Endothelial cell of umbilical vein (primary cell): ENCODE measurements around the gene TSC22D1. TPM values are rescaled to one million over a fixed set of nuclear protein-coding genes. Genes with fewer than 3 reads are reported as not detected.
A peak's percentile ranks its signal among the peaks of the same experiment; 100 is the strongest.

Experiments used
- BruUV-seq: library from RNA; stranded (reverse); fragments of 400-500 nt; replicated peaks from 2 replicates; lab custom pipeline; 2021; lab: Mats Ljungman, UMichigan
- CTCF ChIA-PET: fragments of 300-600, 350-600 bp; sonication (Branson Sonifier 250); formaldehyde crosslinking; loops from one replicate; lab custom pipeline; 2021; ENCODE audit warnings: antibody characterized with exemption, inconsistent platforms; lab: Charles Lee
- POLR2A ChIA-PET: fragments of 300-600, 350-600 bp; sonication (Branson Sonifier 250); formaldehyde crosslinking; loops from one replicate; lab custom pipeline; 2021; ENCODE audit warnings: antibody characterized with exemption, inconsistent platforms; lab: Charles Lee
- DNase-seq: peaks from one replicate; pipeline ENCODE4 v3.0.0-alpha.2; 2011; ENCODE audit warnings: low read depth, low spot score
- FAIRE-seq: peaks from 2 replicates; lab custom pipeline; 2011; peaks lifted over from hg19 to GRCh38; lab: Jason Lieb, UNC
- H2AFZ ChIP-seq: 2 replicates; pipeline ENCODE4 v1.6.0; 2012; ENCODE audit warnings: low read depth, low read length, control low read depth, inconsistent platforms
- H3K27ac ChIP-seq: 2 replicates; pipeline ENCODE4 v1.5.1; 2011; ENCODE audit warnings: low read depth, mild to moderate bottlenecking, control low read depth, low read length, moderate library complexity; ENCODE audit not compliant: insufficient read depth
- H3K27me3 ChIP-seq, 2 experiments: 2 replicates each; pipeline versions ENCODE4 v1.6.0 to v1.6.1; 2011; ENCODE audit warnings: low read length in 2 of 2, mixed read lengths in 1 of 2; ENCODE audit not compliant: control insufficient read depth in 2 of 2, insufficient read depth in 2 of 2
- H3K36me3 ChIP-seq, 2 experiments: 2 replicates in 1 of 2; 3 replicates in 1 of 2; pipeline ENCODE4 v1.5.1; 2011; ENCODE audit warnings: low read length in 2 of 2, mild to moderate bottlenecking in 1 of 2, moderate library complexity in 1 of 2; ENCODE audit not compliant: control insufficient read depth in 2 of 2, insufficient read depth in 2 of 2; ENCODE audit errors: extremely low read depth in 1 of 2
- H3K4me1 ChIP-seq: 3 replicates; pipeline ENCODE4 v1.5.1; 2011; ENCODE audit warnings: mild to moderate bottlenecking, low read length; ENCODE audit not compliant: control insufficient read depth, insufficient read depth; ENCODE audit errors: extremely low read depth
- H3K4me2 ChIP-seq: 2 replicates; pipeline ENCODE4 v1.6.1; 2011; ENCODE audit warnings: low read length, control low read depth, mixed read lengths; ENCODE audit not compliant: insufficient read depth
- H3K4me3 ChIP-seq, 3 experiments: fragments of 200-600 bp in 1 of 3; sonication (generic), shearing (Covaris generic) in 1 of 3; replicated peaks in 1 of 3; 2 replicates each; pipeline ENCODE4 v1.5.1; 2011 to 2016; ENCODE audit warnings: control low read depth in 3 of 3, low read length in 3 of 3, mild to moderate bottlenecking in 2 of 3, inconsistent platforms in 1 of 3, low read depth in 1 of 3, moderate library complexity in 1 of 3; ENCODE audit not compliant: insufficient read depth in 1 of 3
- H3K79me2 ChIP-seq: 2 replicates; pipeline ENCODE4 v1.6.0; 2012; ENCODE audit warnings: low read length, inconsistent platforms; ENCODE audit not compliant: control insufficient read depth, insufficient read depth
- H3K9ac ChIP-seq: replicated peaks from 2 replicates; pipeline ENCODE3; 2011; ENCODE audit warnings: low read length, control low read depth; ENCODE audit not compliant: insufficient read depth; ENCODE audit errors: extremely low read depth
- H3K9me1 ChIP-seq: replicated peaks from 3 replicates; pipeline ENCODE4 v1.6.0; 2011; ENCODE audit warnings: mild to moderate bottlenecking, low read length; ENCODE audit not compliant: control insufficient read depth, insufficient read depth; ENCODE audit errors: extremely low read depth
- H3K9me3 ChIP-seq: replicated peaks from 2 replicates; pipeline ENCODE4 v1.5.1; 2012; ENCODE audit warnings: low read length, inconsistent platforms; ENCODE audit not compliant: control insufficient read depth, insufficient read depth
- H4K20me1 ChIP-seq: replicated peaks from 2 replicates; pipeline ENCODE3; 2011; ENCODE audit warnings: mild to moderate bottlenecking, low read length; ENCODE audit not compliant: control insufficient read depth, insufficient read depth; ENCODE audit errors: extremely low read depth
- EZH2 ChIP-seq: IDR thresholded peaks from 2 replicates; pipeline ENCODE4 v1.6.1; 2012; ENCODE audit warnings: borderline replicate concordance, low read depth, mild to moderate bottlenecking, moderate library complexity, low read length, inconsistent platforms; ENCODE audit not compliant: severe bottlenecking
- FOS ChIP-seq: IDR thresholded peaks from 2 replicates; pipeline ENCODE4 v1.6.1; 2011; ENCODE audit warnings: mild to moderate bottlenecking, low read length, moderate library complexity, borderline replicate concordance; ENCODE audit not compliant: insufficient read depth
- GATA2 ChIP-seq: IDR thresholded peaks from 2 replicates; pipeline ENCODE4 v1.7.0; 2011; ENCODE audit warnings: low read depth, mild to moderate bottlenecking, moderate library complexity, mixed read lengths, low read length; ENCODE audit not compliant: insufficient read length, insufficient read depth
- JUN ChIP-seq: IDR thresholded peaks from 2 replicates; pipeline ENCODE4 v1.6.1; 2011; ENCODE audit warnings: borderline replicate concordance, low read depth; ENCODE audit not compliant: insufficient read length, insufficient read depth
- MYC ChIP-seq: IDR thresholded peaks from one replicate; pipeline ENCODE4 v1.6.1; 2011; ENCODE audit warnings: mild to moderate bottlenecking, low read depth, low read length
- POLR2A ChIP-seq: IDR thresholded peaks from 2 replicates; pipeline ENCODE4 v1.6.1; 2012; ENCODE audit warnings: low read depth, mild to moderate bottlenecking, control low read depth, low read length
- POLR2AphosphoS5 ChIP-seq: IDR thresholded peaks from 2 replicates; pipeline ENCODE4 v1.6.1; 2012; ENCODE audit warnings: low read depth, mild to moderate bottlenecking, control low read depth, low read length, moderate library complexity; ENCODE audit not compliant: insufficient read depth
- dilution Hi-C: fragments of 300-500 bp; cut with MboI; formaldehyde crosslinking; loops from one replicate; pipeline ENCODE4 v1.15.0; 2019; ENCODE audit warnings: low sequenced_read_pairs; ENCODE audit not compliant: extremely low pct_ligation_motif_present
- intact Hi-C: fragments of 100-400 bp; cut with micrococcal nuclease; formaldehyde crosslinking; loops from one replicate; pipeline ENCODE4 v1.10.0; 2022
- polyA plus RNA-seq, 4 experiments: library from polyadenylated mRNA; depleted of rRNA in 3 of 4; stranded (reverse) in 3 of 4; unstranded in 1 of 4; fragments of >200 nt; gene quantifications; 2 replicates each; pipeline versions ENCODE4 v1.2.1 to v1.2.3, GENCODE V29; 2011 to 2012; ENCODE audit warnings: missing spikeins in 1 of 4
- total RNA-seq: library from RNA; stranded (reverse); gene quantifications from 2 replicates; pipeline ENCODE4 v1.2.3, GENCODE V29; 2021
- TF ChIP-seq, protein P1 (sequence below): IDR thresholded peaks from 2 replicates; pipeline ENCODE4 v1.6.1; 2011; ENCODE audit not compliant: insufficient read depth, insufficient read length
- TF ChIP-seq, protein P2 (sequence below), 2 donors: IDR thresholded peaks; 1 replicate in 1 of 2; 2 replicates in 1 of 2; pipeline ENCODE4 v1.5.1; 2011; ENCODE audit warnings: low read length in 2 of 2, mild to moderate bottlenecking in 2 of 2, moderate library complexity in 2 of 2, control low read depth in 1 of 2, inconsistent platforms in 1 of 2, low read depth in 1 of 2; ENCODE audit not compliant: insufficient read depth in 1 of 2; ENCODE audit errors: extremely low read depth in 1 of 2

Gene TSC22D1
- total and polyA plus RNA-seq, 2 donors (not counting 3 experiments of a cell fraction or from before 2014, with no cell fraction given), result 47.7 to 51.8 TPM

DNA sequence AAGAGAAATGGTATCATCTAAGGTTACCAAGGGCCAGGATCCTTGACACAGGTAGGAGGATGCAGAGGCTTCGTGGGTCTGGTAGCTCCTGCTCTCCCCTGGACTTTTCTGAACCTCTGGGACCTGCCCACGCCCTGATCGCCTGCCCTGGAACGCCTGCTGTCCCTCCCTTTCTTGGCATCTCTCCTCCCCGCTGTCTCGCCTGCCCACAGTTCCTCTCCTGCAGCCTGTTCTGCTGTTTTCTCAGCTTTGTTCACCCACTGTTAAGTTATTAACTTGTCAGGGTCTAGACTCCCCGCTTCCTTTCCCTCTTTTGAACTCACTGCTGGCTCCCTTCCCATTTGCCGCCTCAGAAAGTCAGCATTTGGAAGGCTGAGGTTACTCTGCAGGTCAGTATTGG is 182.7 kb downstream of the TSC22D1 start:
- H3K27me3 ChIP-seq, result peaks cover 0 to 3% of the 10 kb centered on the region in 2 experiments
- H3K27ac ChIP-seq, result no peak overlapping the region
- POLR2A ChIA-PET, result interaction anchor here (1.1 kb wide), 1 partner anchor 42 kb away, joined by 3 read pairs; no protein-coding TSS in a partner anchor
- no peaks in the 10 kb centered on the region for H4K20me1 ChIP-seq
- no TSS peak for BruUV-seq
- dilution Hi-C loops, result no loop called here
- FAIRE-seq (no peak), DNase-seq (peak; percentile 55)
- no peaks in the 10 kb centered on the region for H3K4me1 ChIP-seq
- H3K9me1 ChIP-seq, result no peaks in the 10 kb centered on the region
- H3K36me3 ChIP-seq, result no peaks in the 10 kb centered on the region
- intact Hi-C loops, result no loop called here
- H3K4me3 ChIP-seq, result no peak overlapping the region
- CTCF ChIA-PET, result no interaction called here
- H3K9me3 ChIP-seq, result no peaks in the 10 kb centered on the region
- peak overlapping the region; percentile 36 for H2AFZ ChIP-seq
- H3K79me2 ChIP-seq, result no peaks in the 10 kb centered on the region
- no peak overlapping the region for H3K4me2 ChIP-seq
- no peak for TF ChIP-seq JUN
- TF ChIP-seq MYC, result no peak
- no peak for TF ChIP-seq POLR2AphosphoS5
- TF ChIP-seq, protein P1, sequence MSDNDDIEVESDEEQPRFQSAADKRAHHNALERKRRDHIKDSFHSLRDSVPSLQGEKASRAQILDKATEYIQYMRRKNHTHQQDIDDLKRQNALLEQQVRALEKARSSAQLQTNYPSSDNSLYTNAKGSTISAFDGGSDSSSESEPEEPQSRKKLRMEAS, result no peak
- TF ChIP-seq GATA2, result no peak
- TF ChIP-seq POLR2A, result no peak
- no peak for TF ChIP-seq EZH2
- no peak for TF ChIP-seq FOS
- TF ChIP-seq, protein P2, sequence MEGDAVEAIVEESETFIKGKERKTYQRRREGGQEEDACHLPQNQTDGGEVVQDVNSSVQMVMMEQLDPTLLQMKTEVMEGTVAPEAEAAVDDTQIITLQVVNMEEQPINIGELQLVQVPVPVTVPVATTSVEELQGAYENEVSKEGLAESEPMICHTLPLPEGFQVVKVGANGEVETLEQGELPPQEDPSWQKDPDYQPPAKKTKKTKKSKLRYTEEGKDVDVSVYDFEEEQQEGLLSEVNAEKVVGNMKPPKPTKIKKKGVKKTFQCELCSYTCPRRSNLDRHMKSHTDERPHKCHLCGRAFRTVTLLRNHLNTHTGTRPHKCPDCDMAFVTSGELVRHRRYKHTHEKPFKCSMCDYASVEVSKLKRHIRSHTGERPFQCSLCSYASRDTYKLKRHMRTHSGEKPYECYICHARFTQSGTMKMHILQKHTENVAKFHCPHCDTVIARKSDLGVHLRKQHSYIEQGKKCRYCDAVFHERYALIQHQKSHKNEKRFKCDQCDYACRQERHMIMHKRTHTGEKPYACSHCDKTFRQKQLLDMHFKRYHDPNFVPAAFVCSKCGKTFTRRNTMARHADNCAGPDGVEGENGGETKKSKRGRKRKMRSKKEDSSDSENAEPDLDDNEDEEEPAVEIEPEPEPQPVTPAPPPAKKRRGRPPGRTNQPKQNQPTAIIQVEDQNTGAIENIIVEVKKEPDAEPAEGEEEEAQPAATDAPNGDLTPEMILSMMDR (IDR thresholded peaks at IDR 0.05; ENCODE audit: extremely low read depth in 1 of 2, insufficient read depth in 1 of 2, low read depth in 1 of 2, low read length in 2 of 2), result no peak
- no peak overlapping the region for H3K9ac ChIP-seq
